H1 (cell line): ENCODE results near the gene CACFD1. TPM values are rescaled to one million over a fixed set of nuclear protein-coding genes. Genes with fewer than 3 reads are reported as not detected.

ENCODE experiments used
- CBX8 ChIP-seq: fragments of 300-800, 300-1000 bp; sonication (generic); IDR thresholded peaks from 2 replicates; pipeline ENCODE4 v1.7.1; 2016; ENCODE audit warnings: low read depth, low read length, borderline replicate concordance
- CHD2 ChIP-seq: IDR thresholded peaks from 2 replicates; pipeline ENCODE4 v1.6.1; 2012; ENCODE audit warnings: low read length, improper control_type of control experiment
- FOSL1 ChIP-seq: IDR thresholded peaks from 2 replicates; pipeline ENCODE4 v1.6.1; 2011; ENCODE audit warnings: mild to moderate bottlenecking, low read depth, low read length, moderate library complexity; ENCODE audit not compliant: insufficient read depth
- JUN ChIP-seq: IDR thresholded peaks from 2 replicates; pipeline ENCODE4 v1.6.1; 2011; ENCODE audit warnings: low read depth, mild to moderate bottlenecking, improper control_type of control experiment, low read length
- KDM5A ChIP-seq: fragments of 200-600 bp; IDR thresholded peaks from 2 replicates; pipeline ENCODE4 v1.7.1; 2012; ENCODE audit warnings: mild to moderate bottlenecking, low read length, inconsistent platforms, mixed read lengths
- MAX ChIP-seq: IDR thresholded peaks from 2 replicates; pipeline ENCODE4 v1.6.1; 2012; ENCODE audit warnings: inconsistent platforms
- PHF8 ChIP-seq: fragments of 200-600 bp; sonication (generic); conservative IDR thresholded peaks from 2 replicates; pipeline ENCODE4 v1.7.1; 2012; ENCODE audit warnings: low read depth, mild to moderate bottlenecking, inconsistent platforms, low read length, moderate library complexity
- RBBP5 ChIP-seq: IDR thresholded peaks from 2 replicates; pipeline ENCODE4 v1.7.1; 2012; ENCODE audit warnings: low read depth, mild to moderate bottlenecking, inconsistent platforms, low read length, moderate library complexity, borderline replicate concordance
- polyA plus RNA-seq, 7 experiments: library from polyadenylated mRNA; depleted of rRNA in 3 of 7; stranded (reverse) in 5 of 7; unstranded in 2 of 7; fragments of >200 nt in 5 of 7; fragments of 200-250 nt in 2 of 7; gene quantifications; 1 replicate in 5 of 7; 2 replicates in 1 of 7; 4 replicates in 1 of 7; pipeline versions ENCODE4 v1.2.1 to v1.2.3, GENCODE V29; 2011 to 2013; ENCODE audit warnings: missing spikeins in 2 of 7, mixed read lengths in 2 of 7
- total RNA-seq: library from RNA; stranded (reverse); fragmentation: NEBNext Ultra II Directional; extraction: Animal tissue kit (Norgen Biotek cat#: 25700); gene quantifications from 2 replicates; pipeline ENCODE4 v1.2.1, GENCODE V29; 2021

Gene CACFD1
- total and polyA plus RNA-seq, 2 of the 8 experiments (the other 6 are each of a cell fraction or from before 2014, with no cell fraction given) = 13.4 to 15.5 TPM

- TF ChIP-seq CBX8 (no peak), JUN (no peak), CHD2 (no peak), MAX (no peak), RBBP5 (no peak), KDM5A (no peak), PHF8 (no peak), FOSL1 (no peak)
These were observed 2.5 kb upstream of the CACFD1 start (continued) for GRCh38 chr9:133457233-133457632.
